Activated CD4-positive, alpha-beta memory T cell treated with anti-CD3 and anti-CD28 coated beads for 36 hours (primary cell): ENCODE data around the gene MAN2B2. TPM values are rescaled to one million over a fixed set of nuclear protein-coding genes. Genes with fewer than 3 reads are reported as not detected.

Experiments
- CTCF ChIA-PET: fragments of 350-600 bp; sonication (Branson Sonifier 250); formaldehyde crosslinking; loops from one replicate; lab custom pipeline; 2021; ENCODE audit warnings: antibody characterized with exemption, inconsistent platforms; lab: Charles Lee
- POLR2A ChIA-PET: fragments of 350-600 bp; sonication (Branson Sonifier 250); formaldehyde crosslinking; loops from one replicate; lab custom pipeline; 2021; ENCODE audit warnings: antibody characterized with exemption; lab: Charles Lee
- DNase-seq: peaks from one replicate; pipeline ENCODE4 v3.0.0-alpha.2; 2020
- H3K27ac Mint-ChIP-seq: one replicate; pipeline ENCODE4 v1.8.0; 2021; ENCODE audit warnings: mixed read lengths
- H3K27me3 Mint-ChIP-seq: one replicate; pipeline ENCODE4 v1.8.0; 2021; ENCODE audit warnings: mixed read lengths
- H3K36me3 Mint-ChIP-seq: one replicate; pipeline ENCODE4 v1.8.0; 2021; ENCODE audit warnings: mixed read lengths
- H3K4me1 Mint-ChIP-seq: one replicate; pipeline ENCODE4 v1.8.0; 2021; ENCODE audit warnings: low read depth, mixed read lengths
- H3K4me3 Mint-ChIP-seq: one replicate; pipeline ENCODE4 v1.8.0; 2021; ENCODE audit warnings: mild to moderate bottlenecking, mixed read lengths
- H3K9me3 Mint-ChIP-seq: one replicate; pipeline ENCODE4 v1.8.0; 2021; ENCODE audit warnings: mixed read lengths
- intact Hi-C: fragments of 100-400 bp; cut with micrococcal nuclease; formaldehyde crosslinking; loops from one replicate; pipeline ENCODE4 v1.15.1; 2023
- total RNA-seq, 2 experiments: library from RNA; stranded (reverse); gene quantifications; one replicate each; pipeline ENCODE4 v1.2.3, GENCODE V29; 2021

The MAN2B2 gene
- total RNA-seq, 2 experiments from 2014 or later, result 16.5 to 18.0 TPM

DNA sequence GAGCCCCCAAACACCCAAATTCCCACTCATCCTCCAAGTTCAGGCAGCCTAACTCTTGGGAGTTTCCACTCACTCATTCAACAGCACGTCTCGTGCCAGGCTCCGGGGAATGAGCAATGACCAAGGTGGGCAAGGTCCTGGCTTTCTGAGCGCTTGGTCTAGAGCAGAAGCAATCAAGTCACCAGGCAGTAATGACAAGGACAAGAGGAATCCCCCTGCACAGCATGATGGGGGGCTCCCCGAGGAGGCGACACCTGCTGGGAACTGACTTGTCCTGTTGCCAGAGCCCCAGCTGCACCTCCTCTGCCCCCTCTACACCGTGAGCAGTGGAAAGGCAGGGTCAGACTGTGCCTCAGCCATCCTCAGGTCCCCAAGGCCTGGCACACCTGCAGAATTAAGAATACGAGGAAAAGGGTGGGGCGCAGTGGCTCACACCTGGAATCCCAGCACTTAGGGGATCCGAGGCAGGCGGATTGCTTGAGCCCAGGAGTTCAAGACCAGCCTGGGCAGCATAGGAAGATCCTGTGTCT lies 39.8 kb downstream of the MAN2B2 start:
- Mint-ChIP-seq H3K4me1 (no peaks in the 10 kb centered on the region), H3K4me3 (no peak overlapping the region), H3K9me3 (no peaks in the 10 kb centered on the region), H3K27me3 (no peaks in the 10 kb centered on the region), H3K27ac (no peak overlapping the region), H3K36me3 (peaks cover 31% of the 10 kb centered on the region)
- intact Hi-C loops, result no loop called here
- ChIA-PET POLR2A (no interaction called here), CTCF (no interaction called here)
- DNase-seq, result no peak

DNA sequence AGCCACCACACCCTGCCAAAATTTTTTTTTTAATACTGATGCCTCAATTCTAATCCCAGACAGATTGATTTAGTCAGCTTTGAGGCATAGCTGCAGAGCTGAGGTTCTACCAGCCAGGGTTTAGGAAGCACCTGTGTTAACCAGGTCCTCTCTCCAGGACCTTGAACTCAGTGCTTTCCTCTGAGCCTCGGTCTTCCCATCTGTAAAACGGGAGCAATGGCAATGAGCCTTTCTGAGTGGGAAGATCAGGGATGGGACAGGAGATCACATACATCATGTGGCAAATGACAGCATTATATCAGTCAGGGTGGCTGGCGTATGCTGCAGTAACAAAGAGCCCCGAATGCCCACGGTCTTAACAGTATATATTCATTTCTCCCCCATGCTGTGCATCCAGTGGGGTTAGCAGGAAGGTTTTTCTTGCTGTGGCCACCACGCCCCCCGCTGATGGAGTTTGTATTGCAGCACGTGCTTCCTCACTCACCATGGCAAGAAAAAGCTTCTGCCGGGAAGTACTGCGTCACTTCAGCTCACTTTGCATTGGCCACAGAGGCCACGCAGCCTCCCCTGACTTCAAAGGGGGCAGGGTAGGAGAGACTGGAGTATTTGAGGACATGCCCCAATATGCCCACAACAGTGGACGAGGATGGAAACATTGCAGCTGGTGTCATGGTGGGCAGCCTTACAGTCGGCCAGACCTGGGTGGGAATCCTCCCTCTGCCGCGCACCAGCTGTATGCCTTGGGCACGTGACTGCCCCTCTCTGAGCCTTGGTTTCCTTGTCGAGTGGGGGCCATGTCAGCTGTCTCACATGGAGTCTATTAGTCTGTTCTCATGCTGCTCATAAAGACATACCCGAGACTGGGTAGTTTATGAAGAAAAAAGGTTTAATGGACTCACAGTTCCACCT lies 41.4 kb downstream of the MAN2B2 start:
- ChIA-PET CTCF (no interaction called here), POLR2A (no interaction called here)
- no peaks in the 10 kb centered on the region for H3K27me3 Mint-ChIP-seq
- intact Hi-C loops, result no loop called here
- no peak overlapping the region for H3K27ac Mint-ChIP-seq
- no peak overlapping the region for H3K4me3 Mint-ChIP-seq
- H3K36me3 Mint-ChIP-seq, result peaks cover 36% of the 10 kb centered on the region
- DNase-seq, result no peak
- H3K4me1 Mint-ChIP-seq, result no peaks in the 10 kb centered on the region
- H3K9me3 Mint-ChIP-seq, result no peaks in the 10 kb centered on the region

DNA sequence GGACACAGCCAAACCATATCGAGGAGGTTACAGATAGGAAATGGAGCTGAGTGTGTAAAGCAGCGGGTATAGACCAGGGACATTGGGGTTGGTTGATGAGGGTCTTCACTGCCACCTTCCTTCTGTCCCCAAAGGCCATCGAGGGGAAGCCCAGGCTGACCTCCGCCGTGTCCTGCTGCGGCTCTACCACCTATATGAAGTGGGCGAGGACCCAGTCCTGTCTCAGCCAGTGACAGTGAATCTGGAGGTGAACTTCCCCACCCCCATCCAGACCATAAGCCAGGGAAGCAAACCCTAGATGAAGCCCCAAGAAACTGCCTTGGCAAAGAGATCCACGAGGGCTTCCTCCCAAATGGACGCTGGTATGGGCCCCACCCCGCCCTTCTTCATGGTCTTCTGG lies 42.3 kb downstream of the MAN2B2 start:
- peaks cover 30% of the 10 kb centered on the region for H3K36me3 Mint-ChIP-seq
- POLR2A ChIA-PET, result no interaction called here
- DNase-seq, result no peak
- H3K9me3 Mint-ChIP-seq, result no peaks in the 10 kb centered on the region
- no peak overlapping the region for H3K4me3 Mint-ChIP-seq
- H3K27me3 Mint-ChIP-seq, result no peaks in the 10 kb centered on the region
- intact Hi-C loops, result no loop called here
- no peaks in the 10 kb centered on the region for H3K4me1 Mint-ChIP-seq
- H3K27ac Mint-ChIP-seq, result no peak overlapping the region
- CTCF ChIA-PET, result no interaction called here

- intact Hi-C loops, result no loop called here
- Mint-ChIP-seq H3K27me3 (no peaks in the 10 kb centered on the region), H3K4me3 (no peak overlapping the region), H3K9me3 (no peaks in the 10 kb centered on the region), H3K4me1 (no peaks in the 10 kb centered on the region), H3K36me3 (peaks cover 30% of the 10 kb centered on the region), H3K27ac (no peak overlapping the region)
- DNase-seq, result no peak
- POLR2A ChIA-PET, result no interaction called here
- CTCF ChIA-PET, result no interaction called here
These were observed 43.6 kb downstream of the MAN2B2 start for GRCh38 chr4:6618386-6619115.

DNA sequence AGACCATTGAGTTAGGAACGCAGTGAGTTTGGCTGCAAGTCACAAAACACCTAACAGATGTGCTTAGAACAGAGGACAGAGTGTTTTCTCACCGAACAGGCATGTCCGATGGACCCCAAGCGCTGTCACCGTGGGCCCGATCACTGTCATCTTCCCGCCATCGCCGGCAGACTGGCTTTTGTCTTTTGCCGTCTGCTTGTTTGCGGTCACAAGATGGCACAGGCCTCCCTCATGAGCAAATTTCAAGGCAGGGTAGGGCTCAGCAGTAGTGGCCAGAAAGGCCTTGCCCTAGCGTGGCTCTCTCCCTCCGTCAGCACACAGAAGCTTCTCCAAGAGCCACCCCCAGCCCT lies 44.1 kb downstream of the MAN2B2 start:
- Mint-ChIP-seq H3K27ac (no peak overlapping the region), H3K4me3 (no peak overlapping the region), H3K27me3 (no peaks in the 10 kb centered on the region), H3K36me3 (peaks cover 30% of the 10 kb centered on the region), H3K9me3 (no peaks in the 10 kb centered on the region), H3K4me1 (no peaks in the 10 kb centered on the region)
- ChIA-PET POLR2A (no interaction called here), CTCF (no interaction called here)
- intact Hi-C loops, result no loop called here
- no peak for DNase-seq

GRCh38 chr4:6619466-6620255 lies 44.7 kb downstream of the MAN2B2 start:
- DNase-seq, result no peak
- intact Hi-C loops, result no loop called here
- no peak overlapping the region for H3K4me3 Mint-ChIP-seq
- ChIA-PET POLR2A (no interaction called here), CTCF (no interaction called here)
- no peaks in the 10 kb centered on the region for H3K27me3 Mint-ChIP-seq
- H3K9me3 Mint-ChIP-seq, result no peaks in the 10 kb centered on the region
- no peak overlapping the region for H3K27ac Mint-ChIP-seq
- H3K4me1 Mint-ChIP-seq, result no peaks in the 10 kb centered on the region
- peaks cover 28% of the 10 kb centered on the region for H3K36me3 Mint-ChIP-seq

- ChIA-PET CTCF (no interaction called here), POLR2A (no interaction called here)
- intact Hi-C loops, result no loop called here
These were observed 45.3 kb downstream of the MAN2B2 start for GRCh38 chr4:6620296-6620695.

GRCh38 chr4:6620891-6621555 lies 46.0 kb downstream of the MAN2B2 start:
- no peak for DNase-seq
- intact Hi-C loops, result no loop called here
- H3K4me1 Mint-ChIP-seq, result no peaks in the 10 kb centered on the region
- H3K9me3 Mint-ChIP-seq, result no peaks in the 10 kb centered on the region
- no peak overlapping the region for H3K4me3 Mint-ChIP-seq
- H3K27ac Mint-ChIP-seq, result no peak overlapping the region
- H3K36me3 Mint-ChIP-seq, result peaks cover 23% of the 10 kb centered on the region
- POLR2A ChIA-PET, result no interaction called here
- CTCF ChIA-PET, result no interaction called here
- H3K27me3 Mint-ChIP-seq, result no peaks in the 10 kb centered on the region

More at GRCh38 chr4:6620296-6620695, 45.3 kb downstream of the MAN2B2 start:
- no peak for DNase-seq
- Mint-ChIP-seq H3K9me3 (no peaks in the 10 kb centered on the region), H3K27me3 (no peaks in the 10 kb centered on the region), H3K36me3 (peaks cover 26% of the 10 kb centered on the region), H3K4me1 (no peaks in the 10 kb centered on the region), H3K4me3 (no peak overlapping the region), H3K27ac (no peak overlapping the region)

DNA sequence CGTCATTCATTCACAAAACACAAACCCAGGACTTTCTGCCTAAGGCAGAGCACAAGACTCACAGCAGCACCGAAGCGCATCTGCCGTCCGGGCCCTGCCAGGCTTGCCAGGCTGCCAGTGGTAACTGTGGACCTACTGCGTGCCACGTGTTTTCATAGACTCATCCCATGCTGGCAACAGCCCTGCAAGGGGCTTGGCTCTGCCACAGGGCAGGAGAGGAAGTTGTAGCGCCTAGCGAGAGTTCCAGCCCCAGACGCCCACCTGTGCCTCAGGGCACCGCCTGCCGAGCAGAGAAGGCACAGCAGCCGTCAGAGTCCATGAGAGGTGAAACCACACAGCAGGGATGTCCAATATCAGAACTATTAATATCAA lies 46.6 kb downstream of the MAN2B2 start:
- Mint-ChIP-seq H3K4me1 (no peaks in the 10 kb centered on the region), H3K9me3 (no peaks in the 10 kb centered on the region), H3K27me3 (no peaks in the 10 kb centered on the region), H3K36me3 (peaks cover 18% of the 10 kb centered on the region), H3K27ac (no peak overlapping the region), H3K4me3 (no peak overlapping the region)
- ChIA-PET CTCF (no interaction called here), POLR2A (no interaction called here)
- no peak for DNase-seq
- intact Hi-C loops, result no loop called here

GRCh38 chr4:6622744-6623143 lies 47.8 kb downstream of the MAN2B2 start:
- DNase-seq, result no peak
- H3K36me3 Mint-ChIP-seq, result peaks cover 13% of the 10 kb centered on the region
- ChIA-PET CTCF (no interaction called here), POLR2A (no interaction called here)
- intact Hi-C loops, result no loop called here
- no peaks in the 10 kb centered on the region for H3K9me3 Mint-ChIP-seq
- no peak overlapping the region for H3K27ac Mint-ChIP-seq
- H3K4me3 Mint-ChIP-seq, result no peak overlapping the region
- H3K27me3 Mint-ChIP-seq, result no peaks in the 10 kb centered on the region
- H3K4me1 Mint-ChIP-seq, result no peaks in the 10 kb centered on the region

DNA sequence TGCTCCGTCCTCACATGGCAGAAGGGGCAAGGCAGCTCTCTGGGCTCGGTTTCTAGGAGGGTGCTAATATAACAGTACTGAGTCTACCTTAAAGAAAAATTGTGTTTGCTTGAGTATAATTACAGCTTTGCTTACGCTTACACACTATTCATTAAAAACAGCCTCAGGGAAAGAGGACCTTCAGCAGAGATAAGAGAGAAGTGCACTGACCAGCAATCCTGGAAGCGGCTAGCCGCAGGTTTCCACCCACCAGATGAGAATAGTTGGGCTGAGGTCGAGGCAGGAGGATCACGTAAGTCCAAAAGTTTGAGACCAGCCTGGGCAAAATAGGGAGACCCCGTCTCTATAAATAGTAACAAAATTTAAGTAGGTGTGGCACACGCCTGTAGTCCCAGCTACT lies 50.3 kb downstream of the MAN2B2 start:
- no peak overlapping the region for H3K27ac Mint-ChIP-seq
- ChIA-PET CTCF (no interaction called here), POLR2A (no interaction called here)
- no peaks in the 10 kb centered on the region for H3K4me1 Mint-ChIP-seq
- H3K4me3 Mint-ChIP-seq, result no peak overlapping the region
- intact Hi-C loops, result no loop called here
- H3K36me3 Mint-ChIP-seq, result peaks cover 4% of the 10 kb centered on the region
- no peaks in the 10 kb centered on the region for H3K27me3 Mint-ChIP-seq
- DNase-seq, result no peak
- no peaks in the 10 kb centered on the region for H3K9me3 Mint-ChIP-seq

DNA sequence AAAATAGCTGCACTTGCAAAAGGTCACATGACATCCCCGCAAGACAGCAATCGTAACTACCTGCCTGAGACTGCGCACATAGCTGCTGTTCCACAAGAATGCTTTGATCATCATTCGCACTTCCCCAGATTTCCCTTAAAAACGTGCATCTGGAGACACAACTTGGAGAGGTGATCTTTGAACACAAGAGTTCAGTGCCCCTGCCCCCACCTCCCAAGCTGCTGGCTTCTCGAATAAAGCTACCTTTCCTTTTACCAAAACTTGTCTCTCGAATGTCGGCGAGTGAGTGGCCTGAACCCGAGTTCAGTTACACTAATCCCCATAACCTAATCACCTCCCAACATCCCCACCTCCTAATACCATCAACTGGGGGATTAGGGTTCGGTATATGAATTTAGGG lies 51.1 kb downstream of the MAN2B2 start:
- CTCF ChIA-PET, result no interaction called here
- peaks cover under 1% of the 10 kb centered on the region for H3K36me3 Mint-ChIP-seq
- H3K4me1 Mint-ChIP-seq, result no peaks in the 10 kb centered on the region

More for the DNA sequence above, 51.1 kb downstream of the MAN2B2 start:
- no peak for DNase-seq
- POLR2A ChIA-PET, result no interaction called here
- Mint-ChIP-seq H3K9me3 (no peaks in the 10 kb centered on the region), H3K4me3 (no peak overlapping the region), H3K27me3 (no peaks in the 10 kb centered on the region), H3K27ac (no peak overlapping the region)
- intact Hi-C loops, result no loop called here
